Mesenteric fat pad (tissue), 1 donor: ENCODE data around the gene RGS13. TPM values are rescaled to one million over a fixed set of nuclear protein-coding genes. Genes with fewer than 3 reads are reported as not detected.
"Not testable (repeated sequence)": the region's sequence is repeated elsewhere in the genome, so short reads cannot be mapped to it uniquely, and the experiment has no call there.

Experiments
- DNase-seq: peaks from one replicate; pipeline ENCODE4 v3.0.0-alpha.2; 2020; ENCODE audit warnings: low spot score
- total RNA-seq: library from RNA; stranded (reverse); fragmentation: NEBNext Ultra II Directional; extraction: Animal tissue kit (Norgen Biotek cat#: 25700); gene quantifications from one replicate; pipeline ENCODE4 v1.2.1, GENCODE V29; 2021
- donor health status: DM: yes; HTN: yes; CAD: no.

The RGS13 gene
- total RNA-seq, 1 donor from 2014 or later, result 1.0 TPM

DNA sequence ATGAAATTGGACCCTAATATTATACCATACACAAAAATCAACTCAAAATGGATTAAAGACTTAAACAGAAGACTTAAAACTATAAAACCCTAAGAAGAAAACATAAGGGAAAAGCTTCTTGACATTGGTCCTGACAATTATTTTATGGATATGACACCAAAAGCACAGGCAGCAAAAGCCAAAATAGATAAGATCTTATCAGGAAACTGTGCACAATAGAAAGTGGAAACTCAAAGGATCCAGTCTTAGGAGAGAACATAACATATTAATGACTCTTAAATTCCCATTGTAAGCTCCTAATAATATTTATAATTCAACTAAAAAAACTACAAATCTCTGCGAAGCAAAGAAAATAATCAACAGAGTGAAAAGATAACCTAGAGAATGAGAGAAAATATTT lies 39.8 kb downstream of the RGS13 start:
- DNase-seq, result no peak

GRCh38 chr1:192678099-192678498 lies 42.2 kb downstream of the RGS13 start:
- DNase-seq, result no peak

DNA sequence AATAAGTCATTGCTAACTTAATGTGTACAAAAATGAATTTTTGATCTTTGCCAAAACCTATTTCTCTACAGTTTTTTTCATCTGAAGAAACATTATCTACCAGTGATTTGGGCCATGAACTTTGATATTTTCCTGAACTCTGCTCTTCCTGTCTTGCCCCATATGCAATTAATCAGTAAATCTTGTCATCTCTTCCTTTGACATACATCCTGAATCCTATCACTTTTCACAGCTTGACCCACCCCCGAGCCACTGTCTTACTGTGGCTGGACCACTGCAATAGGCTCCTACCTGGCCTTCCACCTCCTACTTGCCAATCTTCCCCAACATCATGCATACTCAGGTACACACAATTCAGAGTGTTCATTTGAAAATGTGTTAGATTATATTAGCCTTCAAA lies 46.4 kb downstream of the RGS13 start:
- DNase-seq, result no peak

DNA sequence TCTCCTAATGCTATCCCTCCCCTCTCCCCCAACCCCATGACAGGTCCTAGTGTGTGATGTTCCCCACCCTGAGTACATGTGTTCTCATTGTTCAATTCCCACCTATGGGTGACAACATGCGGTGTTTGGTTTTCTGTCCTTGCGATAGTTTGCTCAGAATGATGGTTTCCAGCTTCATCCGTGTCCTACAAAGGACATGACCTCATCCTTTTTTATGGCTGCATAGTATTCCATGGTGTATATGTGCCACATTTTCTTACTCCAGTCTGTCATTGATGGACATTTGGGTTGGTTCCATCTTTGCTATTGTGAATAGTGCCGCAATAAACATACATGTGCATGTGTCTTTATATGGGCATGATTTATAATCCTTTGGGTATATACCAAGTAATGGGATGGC lies 47.1 kb downstream of the RGS13 start:
- not testable (repeated sequence) for DNase-seq

DNA sequence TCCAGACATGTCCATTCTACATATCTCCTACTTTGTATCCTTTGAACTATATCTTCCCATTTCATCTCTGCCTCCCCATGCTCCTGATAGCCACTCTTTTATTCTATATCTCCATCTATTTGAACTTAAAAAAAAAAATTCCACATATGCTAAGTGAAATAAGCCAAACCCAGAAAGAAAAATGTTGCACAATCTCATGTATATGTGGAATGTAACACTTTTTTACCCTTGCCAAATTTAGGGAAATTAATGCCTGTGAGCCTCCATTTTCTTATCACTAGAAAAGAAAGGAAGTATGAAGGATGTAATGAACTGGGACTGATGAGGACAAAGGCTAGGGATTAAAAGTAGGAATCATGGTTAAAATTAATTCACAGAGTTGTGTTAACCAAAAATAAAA lies 53.5 kb downstream of the RGS13 start:
- no peak for DNase-seq

DNA sequence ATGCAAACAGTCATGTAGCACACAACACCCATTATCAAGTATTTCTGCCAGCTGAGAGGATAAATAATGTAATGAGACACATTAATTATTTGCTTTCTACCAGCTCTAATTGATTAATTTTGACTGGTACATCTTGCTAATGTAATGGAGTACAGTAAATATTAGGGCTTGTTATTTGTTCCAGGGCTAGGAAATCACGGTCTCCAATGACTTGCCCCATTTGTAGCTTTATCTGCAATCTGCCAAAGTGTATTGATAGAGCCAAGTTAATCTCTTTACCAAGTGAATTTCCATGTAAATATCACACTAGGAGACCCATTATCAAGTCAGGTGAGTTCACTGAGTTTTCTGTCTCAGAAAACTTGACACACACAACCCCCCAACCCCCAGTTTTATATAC lies 55.1 kb downstream of the RGS13 start:
- no peak for DNase-seq

DNA sequence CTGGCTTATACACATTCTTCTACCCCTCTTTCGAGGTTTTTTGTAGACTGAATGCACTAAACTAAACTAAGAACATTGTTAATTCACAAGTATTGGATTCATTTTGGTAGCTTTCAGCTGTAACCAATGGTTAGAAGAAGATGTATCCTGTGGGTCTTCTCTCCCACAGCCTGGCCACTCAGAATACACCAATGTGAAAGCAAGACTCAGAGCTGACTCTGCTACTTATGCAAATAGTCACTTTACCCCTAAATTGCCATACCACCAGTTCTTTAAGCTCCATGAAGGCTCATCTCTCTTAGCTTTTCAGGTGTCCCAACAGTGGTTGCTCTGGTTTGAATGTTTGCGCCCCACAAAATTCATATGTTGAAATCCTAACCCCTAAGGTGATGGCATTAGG lies 60.1 kb downstream of the RGS13 start:
- DNase-seq, result no peak

DNA sequence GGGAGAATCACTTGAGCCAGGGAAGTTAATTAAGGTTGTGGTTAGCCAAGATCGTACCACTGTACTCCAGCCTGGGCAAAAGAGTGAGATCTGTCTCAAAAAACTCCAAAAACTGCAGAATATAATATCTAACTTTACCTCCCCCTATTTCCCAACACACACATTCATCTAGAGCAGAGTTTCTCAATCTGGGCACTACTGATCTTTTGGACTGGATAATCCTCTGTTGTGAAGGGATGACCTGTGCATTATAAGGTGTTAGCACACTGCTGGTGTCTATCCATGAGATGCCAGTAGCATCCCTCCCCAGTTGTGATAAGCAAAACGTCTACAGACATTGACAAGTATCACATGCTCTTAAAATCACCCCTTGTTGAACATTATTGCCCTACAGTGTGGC lies 61.8 kb downstream of the RGS13 start:
- DNase-seq, result no peak

GRCh38 chr1:192698731-192699130 lies 62.8 kb downstream of the RGS13 start:
- DNase-seq, result no peak

- no peak for DNase-seq
Measured at GRCh38 chr1:192700834-192701271, 64.9 kb downstream of the RGS13 start.

DNA sequence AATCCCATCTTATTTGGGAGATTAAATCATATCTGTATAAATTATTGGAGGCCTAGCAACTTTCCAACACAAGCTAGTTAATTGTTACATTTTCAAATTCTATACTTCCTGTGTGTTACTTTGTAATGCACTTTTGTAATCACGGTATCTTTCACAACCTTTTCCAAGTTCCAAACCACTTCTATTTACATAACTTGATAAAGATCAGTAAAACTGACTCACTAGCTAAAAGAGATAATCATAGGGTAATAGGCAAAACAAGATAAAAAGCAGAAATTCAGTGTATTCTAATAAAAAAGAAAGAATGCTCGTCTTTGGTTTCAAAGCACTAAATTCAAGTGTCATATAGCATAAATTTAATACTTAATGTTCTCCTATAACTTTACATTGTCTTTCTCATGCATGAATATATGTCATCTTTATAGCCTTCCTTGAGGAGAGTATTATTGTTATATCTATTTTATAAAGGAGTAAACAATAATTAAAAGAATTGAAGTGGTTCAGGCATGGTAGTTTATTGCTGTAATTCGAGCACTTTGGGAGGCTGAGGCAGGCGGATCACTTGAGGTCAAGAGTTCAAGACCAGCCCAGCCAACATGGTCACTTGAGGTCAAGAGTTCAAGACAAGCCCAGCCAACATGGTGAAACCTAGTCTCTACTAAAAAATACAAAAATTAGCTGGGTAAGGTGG lies 66.4 kb downstream of the RGS13 start:
- DNase-seq, result no peak

DNA sequence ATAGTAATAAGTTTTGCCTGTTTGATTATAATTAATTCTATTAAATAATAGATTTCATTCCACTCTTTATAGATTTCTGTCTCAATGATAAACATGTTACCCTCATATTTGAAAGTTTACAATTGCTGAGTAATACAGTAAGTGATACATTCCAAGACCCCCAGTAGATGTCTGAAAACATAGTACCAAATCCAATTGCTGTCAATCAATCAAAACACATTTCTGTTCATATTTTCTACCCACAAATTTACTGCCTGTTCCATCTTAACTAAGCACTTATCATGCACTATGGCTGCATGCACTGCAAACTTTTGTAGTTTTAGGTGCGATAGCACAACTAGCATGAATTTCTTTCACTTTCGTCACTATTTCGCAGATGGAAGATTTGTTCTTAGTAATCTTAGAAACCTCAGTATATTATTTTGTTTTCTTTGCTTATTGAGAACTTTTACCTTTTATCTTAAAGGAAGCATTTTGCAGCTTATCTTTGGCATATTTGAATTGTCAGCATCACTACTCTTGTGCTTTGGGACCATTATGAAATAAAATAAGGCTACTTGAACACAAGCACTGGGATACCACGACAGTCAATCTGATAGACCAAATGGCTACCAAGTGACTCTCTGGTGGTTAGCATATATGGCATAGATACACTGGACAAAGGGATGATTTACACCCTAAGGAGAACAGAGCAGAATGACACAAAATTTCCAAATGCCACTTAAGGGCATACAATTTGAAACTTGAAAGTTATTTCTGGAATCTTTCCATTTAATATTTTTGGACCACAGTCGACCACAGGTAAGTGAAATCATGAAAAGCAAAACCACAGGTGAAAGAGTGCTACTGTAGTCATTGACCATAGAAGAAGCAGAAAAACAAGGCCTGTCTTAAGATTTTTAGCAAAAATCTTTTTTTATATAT lies 67.6 kb downstream of the RGS13 start:
- no peak for DNase-seq

DNA sequence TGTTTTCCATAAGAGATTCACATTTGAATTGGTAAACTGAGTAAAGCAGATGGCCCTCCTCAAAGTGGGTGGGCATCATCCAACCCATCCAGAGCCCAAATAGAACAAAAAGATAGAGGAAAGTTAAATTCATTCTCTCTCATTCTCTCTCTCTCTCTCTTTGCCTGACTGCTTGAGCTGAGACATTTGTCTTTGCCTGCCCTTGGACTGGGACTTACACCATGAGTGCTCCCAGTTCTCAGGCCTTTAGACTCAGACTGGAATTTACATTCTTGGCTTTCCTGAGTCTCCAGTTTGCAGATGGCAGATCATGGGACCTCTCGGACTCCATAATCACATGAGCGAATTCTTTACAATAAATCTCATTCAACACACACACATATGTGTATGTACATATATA lies 69.6 kb downstream of the RGS13 start:
- DNase-seq, result no peak

- no peak for DNase-seq
Measured at GRCh38 chr1:192706936-192707335, 71.0 kb downstream of the RGS13 start.

DNA sequence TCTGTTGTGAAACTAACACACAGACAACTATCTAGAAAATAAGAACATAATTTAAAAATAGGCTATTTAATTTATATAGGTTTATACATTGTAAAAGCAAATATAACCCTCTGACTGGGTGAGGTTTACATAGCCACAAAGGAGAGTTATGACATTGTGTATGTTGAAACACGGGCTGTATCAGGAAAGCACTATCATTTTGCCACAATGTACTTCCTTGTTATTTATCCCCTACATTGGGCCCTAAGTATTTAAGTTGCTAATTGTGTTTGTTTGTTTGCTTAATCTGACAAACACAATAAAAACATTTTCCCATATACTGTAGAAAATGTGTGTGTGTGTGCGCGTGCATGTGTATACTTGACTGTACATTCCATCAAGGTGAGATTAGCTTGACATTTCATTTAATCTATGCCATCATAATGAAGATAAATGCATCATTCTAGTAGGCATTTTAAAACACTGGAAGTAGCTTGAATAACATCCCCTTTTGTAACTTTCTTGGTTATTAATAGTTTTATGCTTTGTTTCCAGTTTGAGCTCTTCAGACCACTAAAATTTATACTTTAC lies 72.1 kb downstream of the RGS13 start:
- DNase-seq, result no peak

DNA sequence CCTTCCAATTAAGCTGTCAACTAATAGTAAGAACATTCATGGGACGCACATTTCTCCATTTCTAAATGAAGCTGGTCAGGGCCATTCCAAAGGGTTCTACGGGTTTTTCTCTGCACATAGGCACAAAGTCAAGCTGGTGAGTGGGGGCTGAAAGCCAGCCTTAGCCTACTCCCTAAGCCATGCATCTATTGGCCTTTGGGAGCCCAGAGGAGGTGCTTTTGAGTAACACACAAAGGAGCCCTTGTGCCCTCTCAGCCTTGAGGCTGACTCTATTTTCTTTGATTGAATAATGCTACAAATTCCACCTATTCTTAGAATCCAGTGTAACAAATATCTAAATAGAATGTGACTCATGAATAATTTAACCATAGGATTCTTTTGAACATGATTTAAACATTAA lies 73.6 kb downstream of the RGS13 start:
- no peak for DNase-seq

Other genes starting within 250 kb of the RGS13 start
- gene RGS1, start 60.4 kb upstream of the RGS13 start, total RNA-seq, result 35.9 TPM
- 163 TPM for gene RGS2, start 172.9 kb downstream of the RGS13 start, total RNA-seq